HG02759 (cell line): ENCODE measurements around the gene IL23A.
"Not testable (repeated sequence)": the region's sequence is repeated elsewhere in the genome, so short reads cannot be mapped to it uniquely, and the experiment has no call there.

Source experiments
- ATAC-seq: cut with Tn5 transposase; IDR thresholded peaks from one replicate; pipeline ENCODE4 v1.9.1; 2021; ENCODE audit warnings: mild to moderate bottlenecking, moderate library complexity; ENCODE audit not compliant: unreplicated experiment

IL23A gene

GRCh38 chr12:56324206-56324605 is 14.5 kb upstream of the IL23A start:
- ATAC-seq = no peak

- ATAC-seq = no peak
Measured at GRCh38 chr12:56326126-56326525, 12.6 kb upstream of the IL23A start.

GRCh38 chr12:56326533-56326932 is 12.2 kb upstream of the IL23A start:
- no peak for ATAC-seq

- ATAC-seq = no peak
Measured at GRCh38 chr12:56330936-56331490, 7.7 kb upstream of the IL23A start.

- ATAC-seq = no peak
Measured at GRCh38 chr12:56332512-56333196, 6.0 kb upstream of the IL23A start.

GRCh38 chr12:56333197-56333678 is 5.4 kb upstream of the IL23A start:
- no peak for ATAC-seq

GRCh38 chr12:56333679-56334489 is 4.8 kb upstream of the IL23A start, which contains the start of gene PAN2:
Gene PAN2, minus strand, starts transcription at chr12:56334000. Its CDS starts 906 bp downstream, at chr12:56333094.
- ATAC-seq = peak; percentile 89

GRCh38 chr12:56334490-56334793 is 4.2 kb upstream of the IL23A start:
- no peak for ATAC-seq

GRCh38 chr12:56335527-56335926 is 3.2 kb upstream of the IL23A start:
- not testable (repeated sequence) for ATAC-seq

- ATAC-seq = no peak
Measured at GRCh38 chr12:56336361-56337167, 2.1 kb upstream of the IL23A start.

GRCh38 chr12:56337753-56338251 is 882 bp upstream of the IL23A start:
- no peak for ATAC-seq

- ATAC-seq = no peak
Measured at GRCh38 chr12:56339158-56339422, 406 bp downstream of the IL23A start.

GRCh38 chr12:56341616-56342015 is 2.9 kb downstream of the IL23A start:
- ATAC-seq = no peak

GRCh38 chr12:56342290-56342689 is 3.6 kb downstream of the IL23A start:
- ATAC-seq = not testable (repeated sequence)

- no peak for ATAC-seq
Measured at GRCh38 chr12:56346675-56347074, 8.0 kb downstream of the IL23A start.

GRCh38 chr12:56347255-56347654 is 8.6 kb downstream of the IL23A start:
- ATAC-seq = peak; percentile 47

- ATAC-seq = no peak
Measured at GRCh38 chr12:56348776-56349175, 10.1 kb downstream of the IL23A start.

GRCh38 chr12:56350662-56351061 is 12.0 kb downstream of the IL23A start:
- ATAC-seq = no peak

- no peak for ATAC-seq
Measured at GRCh38 chr12:56351325-56351724, 12.6 kb downstream of the IL23A start.

- no peak for ATAC-seq
Measured at GRCh38 chr12:56358836-56359532, 20.3 kb downstream of the IL23A start.
